ENCODE results near the gene TLK2.

The TLK2 gene

GRCh38 chr17:62621223-62621622, 142.6 kb downstream of the TLK2 start:
- no peaks in the 10 kb centered on the region for H3K36me3 Mint-ChIP-seq
- H3K4me3 Mint-ChIP-seq, result no peak overlapping the region
- H3K27ac Mint-ChIP-seq, result no peak overlapping the region
- no peaks in the 10 kb centered on the region for H3K27me3 Mint-ChIP-seq
- no peaks in the 10 kb centered on the region for H3K9me3 Mint-ChIP-seq
- H3K4me1 Mint-ChIP-seq, result peaks cover 4% of the 10 kb centered on the region

GRCh38 chr17:62625184-62625869, 146.7 kb downstream of the TLK2 start:
- no peaks in the 10 kb centered on the region for H3K9me3 Mint-ChIP-seq
- H3K4me1 Mint-ChIP-seq, result peaks cover 12% of the 10 kb centered on the region
- no peak overlapping the region for H3K27ac Mint-ChIP-seq
- H3K4me3 Mint-ChIP-seq, result no peak overlapping the region
- H3K27me3 Mint-ChIP-seq, result peaks cover 5% of the 10 kb centered on the region
- no peaks in the 10 kb centered on the region for H3K36me3 Mint-ChIP-seq

DNA sequence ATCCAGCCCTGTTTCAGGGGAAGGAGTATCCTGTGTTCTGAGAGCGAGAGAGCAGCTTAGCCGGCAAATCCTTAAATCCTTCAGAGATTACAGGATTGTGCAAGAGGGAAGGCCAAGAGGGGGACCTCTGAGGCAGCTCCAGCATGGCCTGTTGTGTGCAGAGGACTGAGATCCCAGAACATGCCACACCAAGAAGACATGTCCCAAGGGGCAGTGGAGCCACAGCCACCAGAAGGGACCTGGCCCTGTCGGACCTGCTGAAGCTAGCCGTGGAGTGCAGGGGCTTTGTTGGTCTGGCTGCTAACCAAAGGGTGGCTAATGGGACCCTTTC, 147.2 kb downstream of the TLK2 start:
- Mint-ChIP-seq H3K27ac (no peak overlapping the region), H3K4me1 (peaks cover 12% of the 10 kb centered on the region), H3K4me3 (no peak overlapping the region), H3K36me3 (no peaks in the 10 kb centered on the region), H3K9me3 (no peaks in the 10 kb centered on the region), H3K27me3 (peaks cover 5% of the 10 kb centered on the region)

- Mint-ChIP-seq H3K4me1 (peaks cover 12% of the 10 kb centered on the region), H3K36me3 (no peaks in the 10 kb centered on the region), H3K9me3 (no peaks in the 10 kb centered on the region), H3K4me3 (peak overlapping the region; percentile 71), H3K27me3 (peaks cover 5% of the 10 kb centered on the region), H3K27ac (no peak overlapping the region)
Observed at GRCh38 chr17:62626719-62627218, 148.1 kb downstream of the TLK2 start.

DNA sequence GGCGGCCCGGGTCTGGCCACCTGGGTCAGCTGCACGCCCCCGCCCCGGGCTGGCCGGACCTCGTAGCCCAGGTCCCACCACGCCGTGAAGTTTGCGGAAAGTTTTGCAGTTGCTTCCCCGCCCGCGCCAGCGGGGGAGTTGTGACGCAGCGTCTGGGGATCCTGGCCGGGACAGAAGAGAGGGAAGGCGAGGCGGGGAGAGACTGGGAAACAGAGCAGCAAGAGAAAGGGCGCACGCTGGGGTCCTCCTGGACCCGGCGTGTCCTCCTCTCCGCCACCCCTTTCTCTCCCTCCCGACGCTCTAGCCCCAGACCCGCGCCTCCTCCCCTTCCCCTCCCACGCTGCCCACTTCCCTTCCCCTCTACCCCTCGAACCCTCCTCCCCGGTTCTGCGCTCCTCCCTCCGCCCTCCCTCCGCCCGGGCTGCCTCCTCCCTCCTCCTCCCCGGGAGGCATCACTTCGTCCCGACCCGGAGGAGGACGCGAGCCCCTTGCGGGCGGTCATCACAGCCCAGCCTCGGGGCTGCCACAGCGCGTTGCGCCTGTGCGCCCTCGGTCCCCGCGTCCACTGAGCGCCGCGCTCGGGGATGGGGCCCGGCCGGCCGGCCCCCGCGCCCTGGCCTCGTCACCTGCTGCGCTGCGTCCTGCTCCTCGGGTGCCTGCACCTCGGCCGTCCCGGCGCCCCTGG, 148.7 kb downstream of the TLK2 start, which contains the start of gene MRC2:
TSS of gene MRC2 (plus strand) at position 452 of the 685 bp plus-strand sequence. CDS start at position 585, 133 bp downstream.
- H3K27me3 Mint-ChIP-seq, result peaks cover 5% of the 10 kb centered on the region
- no peaks in the 10 kb centered on the region for H3K36me3 Mint-ChIP-seq
- no peaks in the 10 kb centered on the region for H3K9me3 Mint-ChIP-seq
- H3K4me3 Mint-ChIP-seq, result peak within 1 kb of the TSS; percentile 90
- peaks cover 12% of the 10 kb centered on the region for H3K4me1 Mint-ChIP-seq
- H3K27ac Mint-ChIP-seq, result no peak within 1 kb of the TSS

- Mint-ChIP-seq H3K4me3 (peak overlapping the region; percentile 90), H3K27me3 (peaks cover 5% of the 10 kb centered on the region), H3K36me3 (no peaks in the 10 kb centered on the region), H3K4me1 (peaks cover 12% of the 10 kb centered on the region), H3K9me3 (no peaks in the 10 kb centered on the region), H3K27ac (no peak overlapping the region)
Observed at GRCh38 chr17:62627904-62628633, 149.4 kb downstream of the TLK2 start.

GRCh38 chr17:62628831-62629555, 150.4 kb downstream of the TLK2 start:
- H3K27ac Mint-ChIP-seq, result no peak overlapping the region
- H3K4me1 Mint-ChIP-seq, result peaks cover 12% of the 10 kb centered on the region
- H3K27me3 Mint-ChIP-seq, result peaks cover 5% of the 10 kb centered on the region
- H3K9me3 Mint-ChIP-seq, result no peaks in the 10 kb centered on the region
- peak overlapping the region; percentile 90 for H3K4me3 Mint-ChIP-seq
- no peaks in the 10 kb centered on the region for H3K36me3 Mint-ChIP-seq

GRCh38 chr17:62629556-62630364, 151.1 kb downstream of the TLK2 start:
- peaks cover 5% of the 10 kb centered on the region for H3K27me3 Mint-ChIP-seq
- H3K9me3 Mint-ChIP-seq, result no peaks in the 10 kb centered on the region
- H3K4me1 Mint-ChIP-seq, result peaks cover 12% of the 10 kb centered on the region
- H3K27ac Mint-ChIP-seq, result no peak overlapping the region
- no peak overlapping the region for H3K4me3 Mint-ChIP-seq
- H3K36me3 Mint-ChIP-seq, result no peaks in the 10 kb centered on the region

DNA sequence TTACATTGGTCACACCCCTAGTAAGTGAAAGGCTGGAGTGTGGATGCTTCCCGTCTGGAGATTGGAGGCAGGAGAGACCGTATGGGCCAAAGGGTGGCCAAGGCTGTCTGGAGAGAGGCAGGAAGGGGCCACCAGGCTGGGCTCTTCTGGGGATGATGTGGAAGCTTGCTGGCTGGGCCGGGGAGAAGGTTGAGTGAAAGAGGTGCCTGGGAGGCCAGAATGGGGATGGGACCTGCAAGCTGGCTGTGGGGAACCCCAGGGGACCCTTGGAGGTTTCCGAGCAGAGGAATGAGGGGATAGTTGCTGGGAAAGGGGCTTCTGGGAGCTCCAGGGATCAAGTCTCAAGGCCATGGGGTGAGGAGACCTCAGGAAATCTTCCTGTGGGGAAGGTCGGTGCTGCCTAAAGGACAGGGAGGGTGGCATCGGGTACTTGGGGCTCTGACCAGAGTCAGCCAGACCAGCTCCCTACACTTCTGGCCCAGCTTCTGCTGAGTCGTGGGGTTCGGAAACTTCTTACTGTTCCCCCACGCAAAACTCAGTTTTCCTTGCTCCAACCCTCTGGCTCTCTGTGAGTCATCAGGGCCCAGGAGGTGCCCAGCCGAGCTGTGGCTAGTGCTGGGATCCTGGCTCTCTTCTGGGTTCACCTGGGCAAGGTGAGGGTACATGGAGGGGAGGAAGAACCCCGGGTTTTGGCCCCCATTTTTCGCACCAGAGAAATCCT, 151.9 kb downstream of the TLK2 start:
- Mint-ChIP-seq H3K4me3 (no peak overlapping the region), H3K4me1 (peaks cover 12% of the 10 kb centered on the region), H3K27me3 (peaks cover 5% of the 10 kb centered on the region), H3K9me3 (no peaks in the 10 kb centered on the region), H3K27ac (no peak overlapping the region), H3K36me3 (no peaks in the 10 kb centered on the region)

GRCh38 chr17:62631086-62631935, 152.7 kb downstream of the TLK2 start:
- H3K9me3 Mint-ChIP-seq, result no peaks in the 10 kb centered on the region
- peaks cover 7% of the 10 kb centered on the region for H3K4me1 Mint-ChIP-seq
- no peak overlapping the region for H3K27ac Mint-ChIP-seq
- no peak overlapping the region for H3K4me3 Mint-ChIP-seq
- H3K27me3 Mint-ChIP-seq, result peaks cover 5% of the 10 kb centered on the region
- no peaks in the 10 kb centered on the region for H3K36me3 Mint-ChIP-seq

- H3K36me3 Mint-ChIP-seq, result no peaks in the 10 kb centered on the region
- H3K27ac Mint-ChIP-seq, result no peak overlapping the region
- H3K4me1 Mint-ChIP-seq, result peaks cover 7% of the 10 kb centered on the region
- no peaks in the 10 kb centered on the region for H3K9me3 Mint-ChIP-seq
- peaks cover 5% of the 10 kb centered on the region for H3K27me3 Mint-ChIP-seq
- H3K4me3 Mint-ChIP-seq, result no peak overlapping the region
Observed at GRCh38 chr17:62631936-62632924, 153.6 kb downstream of the TLK2 start.

GRCh38 chr17:62637809-62638208, 159.2 kb downstream of the TLK2 start:
- Mint-ChIP-seq H3K27ac (no peak overlapping the region), H3K27me3 (no peaks in the 10 kb centered on the region), H3K4me3 (no peak overlapping the region), H3K36me3 (no peaks in the 10 kb centered on the region), H3K9me3 (no peaks in the 10 kb centered on the region), H3K4me1 (no peaks in the 10 kb centered on the region)

GRCh38 chr17:62641153-62641552, 162.5 kb downstream of the TLK2 start:
- Mint-ChIP-seq H3K4me3 (no peak overlapping the region), H3K4me1 (peaks cover 5% of the 10 kb centered on the region), H3K27ac (no peak overlapping the region), H3K36me3 (no peaks in the 10 kb centered on the region), H3K27me3 (no peaks in the 10 kb centered on the region), H3K9me3 (no peaks in the 10 kb centered on the region)

Data from activated naive CD4-positive, alpha-beta T cell treated with anti-CD3 and anti-CD28 coated beads, Interleukin-2, amount 50 U/mL, for 24 hours (primary cell).